ENCODE results near the gene DCBLD1.

The DCBLD1 gene

GRCh38 chr6:117472667-117473066 lies 9.8 kb upstream of the DCBLD1 start:
- DNase-seq = no peak

- no peak for DNase-seq
Measured at GRCh38 chr6:117473401-117473800, 9.1 kb upstream of the DCBLD1 start.

- DNase-seq = no peak
Measured at GRCh38 chr6:117477988-117478852, 4.3 kb upstream of the DCBLD1 start.

DNA sequence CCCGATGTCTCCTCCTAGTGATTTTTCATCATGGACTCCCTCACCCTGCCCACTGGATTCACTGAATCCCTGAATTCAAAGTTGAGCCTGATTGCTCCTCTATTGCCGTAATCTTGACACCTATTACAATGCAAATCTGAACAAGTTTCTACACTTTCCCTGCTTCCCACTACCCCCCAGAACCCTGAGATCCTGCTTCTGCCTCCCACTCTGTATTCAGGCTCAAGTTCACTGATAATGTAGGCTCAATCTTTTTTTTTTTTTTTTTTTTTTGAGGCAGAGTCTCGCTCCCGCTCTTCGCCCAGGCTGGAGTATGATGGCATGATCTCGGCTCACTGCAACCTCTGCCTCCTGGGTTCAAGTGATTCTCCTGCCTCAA lies 3.6 kb upstream of the DCBLD1 start:
- DNase-seq = no peak

GRCh38 chr6:117480651-117481050 lies 1.8 kb upstream of the DCBLD1 start:
- DNase-seq = no peak

- no peak for DNase-seq
Measured at GRCh38 chr6:117481278-117481925, 1.1 kb upstream of the DCBLD1 start.

DNA sequence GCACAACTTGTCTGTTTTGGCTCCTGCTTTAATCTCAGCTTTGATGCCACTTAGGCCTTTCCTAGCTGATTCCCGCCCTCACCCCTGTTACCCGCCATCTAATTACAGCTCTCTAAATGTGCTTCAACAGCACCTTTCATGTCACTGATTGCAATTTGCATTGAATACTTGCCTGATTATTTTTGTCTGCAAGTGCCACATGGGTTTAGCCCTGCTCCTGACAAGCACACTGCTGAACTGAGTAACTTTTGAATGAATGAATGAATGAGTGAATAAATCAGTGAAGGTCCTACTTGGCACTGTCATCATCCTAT lies 591 bp upstream of the DCBLD1 start:
- DNase-seq = no peak

DNA sequence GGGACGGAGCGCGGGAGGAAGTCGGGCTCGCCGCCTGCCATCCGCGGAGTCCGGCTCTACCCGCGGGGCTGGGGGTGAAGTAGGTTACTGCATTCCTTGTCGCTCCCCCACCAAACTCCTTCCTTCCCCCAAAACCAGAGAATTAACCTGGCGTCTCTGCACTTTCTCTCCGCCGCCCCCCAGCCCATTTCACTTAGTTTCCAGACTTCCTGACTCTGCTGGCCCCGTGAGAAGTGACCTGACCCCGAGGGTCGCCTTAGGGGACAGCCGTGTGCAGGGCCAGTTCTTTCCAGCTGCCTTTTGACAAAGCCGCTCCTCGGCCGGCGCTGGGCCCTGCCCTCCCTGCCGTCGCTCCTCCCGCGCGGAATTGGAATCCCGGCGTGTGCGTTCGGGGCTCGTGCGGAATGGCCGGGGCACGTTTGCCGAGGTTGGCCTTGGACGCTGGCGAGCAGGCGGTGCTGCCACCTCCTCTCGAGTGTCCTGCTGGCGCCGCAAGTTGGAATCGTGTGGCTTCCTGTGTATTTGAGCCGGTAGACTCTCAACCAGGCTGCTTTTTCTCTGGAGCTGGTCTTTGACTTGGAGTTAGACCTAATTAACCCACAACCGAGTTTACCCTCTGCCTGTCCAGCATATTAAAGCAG lies 650 bp downstream of the DCBLD1 start:
- peak; percentile 12 for DNase-seq

- no peak for DNase-seq
Measured at GRCh38 chr6:117483645-117484016, 1.2 kb downstream of the DCBLD1 start.

DNA sequence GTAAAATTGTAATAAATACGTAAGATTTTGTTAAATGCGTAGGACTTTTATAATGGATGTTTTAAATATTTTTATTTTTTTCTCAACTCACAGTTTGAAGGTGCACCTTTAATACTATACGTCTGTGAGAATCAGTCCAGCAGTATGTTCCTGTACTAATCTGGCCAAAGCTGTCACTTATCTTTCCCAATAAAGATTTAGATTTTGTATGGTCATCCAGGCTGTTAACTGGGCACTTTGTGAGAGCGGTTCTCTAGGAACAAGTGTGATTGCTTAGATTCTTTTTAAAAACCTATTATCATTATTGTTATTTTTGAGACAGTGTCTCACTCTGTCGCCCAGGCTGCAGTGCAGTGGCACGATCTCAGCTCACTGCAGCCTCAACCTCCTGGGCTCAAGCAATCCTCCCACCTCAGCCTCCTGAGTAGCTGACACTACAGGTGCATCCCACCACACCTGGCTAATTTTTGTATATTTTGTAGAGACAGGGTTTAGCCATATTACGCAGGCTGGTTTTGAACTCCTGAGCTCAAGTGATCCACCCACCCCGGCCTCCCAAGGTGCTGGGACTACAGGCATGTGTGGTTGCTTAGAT lies 1.7 kb downstream of the DCBLD1 start:
- DNase-seq = no peak

DNA sequence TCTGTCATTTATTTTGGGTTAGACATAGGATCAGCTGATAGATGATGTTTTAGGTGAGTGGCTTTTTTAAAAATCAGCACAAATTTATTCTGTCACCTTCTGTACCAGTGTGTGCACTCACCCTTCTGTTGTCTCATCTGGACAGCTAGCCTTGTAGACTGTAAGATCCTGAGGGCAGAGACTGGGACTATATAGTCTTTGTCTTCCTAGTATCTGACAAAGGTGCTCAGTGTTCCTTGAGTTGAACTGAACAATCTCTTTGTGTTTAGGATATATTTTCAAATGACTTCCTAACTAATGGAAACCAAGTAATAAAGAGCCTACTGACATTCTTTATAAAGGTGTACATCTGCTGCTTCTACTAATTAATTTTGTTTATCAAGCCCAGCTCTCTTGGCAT lies 3.0 kb downstream of the DCBLD1 start:
- DNase-seq = no peak

GRCh38 chr6:117487821-117488220 lies 5.3 kb downstream of the DCBLD1 start:
- DNase-seq = no peak

- DNase-seq = no peak
Measured at GRCh38 chr6:117489003-117489402, 6.5 kb downstream of the DCBLD1 start.

DNA sequence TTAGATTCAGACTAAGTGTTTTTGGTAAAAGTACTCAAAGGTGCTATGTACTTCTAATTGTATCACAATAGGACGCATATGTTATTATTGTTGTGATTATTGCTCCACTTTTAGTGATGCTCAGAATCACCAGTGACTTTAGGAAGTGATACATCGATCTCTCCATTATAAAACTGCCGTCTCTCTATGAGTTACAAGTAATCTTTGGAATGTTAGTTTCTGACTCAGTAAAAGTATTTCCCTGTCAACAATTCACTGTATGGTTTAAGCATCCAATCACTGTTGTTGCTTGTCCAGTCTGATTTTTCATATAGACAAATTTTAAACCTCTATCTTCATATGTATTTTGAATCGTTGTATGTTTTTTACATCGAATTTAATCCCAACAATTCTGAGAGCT lies 9.4 kb downstream of the DCBLD1 start:
- no peak for DNase-seq

GRCh38 chr6:117493470-117493869 lies 11.0 kb downstream of the DCBLD1 start:
- DNase-seq = no peak

GRCh38 chr6:117494283-117494682 lies 11.8 kb downstream of the DCBLD1 start:
- no peak for DNase-seq

DNA sequence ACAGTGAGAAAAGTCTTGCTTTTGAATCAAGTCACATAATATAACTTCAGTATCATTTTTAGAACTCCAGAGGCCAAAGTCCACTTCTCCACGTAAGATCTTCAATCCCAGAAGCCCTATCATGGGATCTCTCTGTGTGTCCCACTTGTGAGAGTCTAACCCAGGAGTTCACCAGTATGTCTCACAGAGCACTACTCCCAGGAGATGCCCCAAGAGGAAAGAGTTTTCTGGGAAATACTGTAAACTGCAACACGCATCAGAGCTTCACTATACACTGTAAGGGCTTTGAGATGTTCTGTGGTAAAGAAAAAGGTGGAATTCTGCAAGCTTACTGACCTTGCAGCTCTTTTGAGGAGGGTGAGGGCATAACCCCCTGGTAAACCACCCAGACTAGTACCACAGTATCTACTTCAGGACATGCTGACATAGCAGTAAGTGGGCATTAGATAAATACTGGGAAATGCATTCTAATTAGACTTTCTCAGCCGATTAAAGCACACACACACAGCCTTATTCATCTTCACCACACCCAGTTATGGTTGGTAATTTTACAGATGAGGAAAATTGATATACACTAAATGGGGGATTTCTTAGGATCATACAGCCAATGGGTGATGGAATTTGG lies 12.3 kb downstream of the DCBLD1 start:
- no peak for DNase-seq

- no peak for DNase-seq
Measured at GRCh38 chr6:117495425-117495824, 13.0 kb downstream of the DCBLD1 start.

GRCh38 chr6:117495869-117496268 lies 13.4 kb downstream of the DCBLD1 start:
- no peak for DNase-seq

DNA sequence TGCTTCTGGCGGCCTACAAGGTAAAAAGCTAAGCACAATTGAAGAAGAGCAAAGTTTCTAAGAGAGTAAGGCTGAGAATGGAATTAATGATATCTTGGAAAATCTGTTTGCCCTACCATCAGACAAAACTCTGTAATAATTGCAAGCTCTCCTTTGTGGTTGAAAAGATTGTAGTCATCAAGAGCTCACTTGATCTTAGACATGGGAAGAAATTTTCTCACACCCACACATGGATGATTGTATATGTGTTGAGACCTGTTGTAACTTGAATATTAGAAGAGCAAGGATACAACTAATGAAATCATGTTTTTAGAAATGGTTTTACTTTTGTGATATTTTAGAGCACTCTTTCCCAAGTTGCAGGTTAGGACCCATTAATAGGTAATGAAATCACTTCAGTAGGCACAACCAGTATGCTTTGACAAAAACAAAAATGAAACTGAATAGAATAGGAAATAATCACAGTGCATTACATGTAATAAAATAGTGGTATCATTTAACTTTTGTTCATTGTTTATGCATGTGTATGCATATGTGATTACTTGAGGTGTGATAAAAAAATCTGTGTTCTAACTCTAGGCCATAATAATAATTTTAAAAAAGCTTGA lies 14.0 kb downstream of the DCBLD1 start:
- no peak for DNase-seq

DNA sequence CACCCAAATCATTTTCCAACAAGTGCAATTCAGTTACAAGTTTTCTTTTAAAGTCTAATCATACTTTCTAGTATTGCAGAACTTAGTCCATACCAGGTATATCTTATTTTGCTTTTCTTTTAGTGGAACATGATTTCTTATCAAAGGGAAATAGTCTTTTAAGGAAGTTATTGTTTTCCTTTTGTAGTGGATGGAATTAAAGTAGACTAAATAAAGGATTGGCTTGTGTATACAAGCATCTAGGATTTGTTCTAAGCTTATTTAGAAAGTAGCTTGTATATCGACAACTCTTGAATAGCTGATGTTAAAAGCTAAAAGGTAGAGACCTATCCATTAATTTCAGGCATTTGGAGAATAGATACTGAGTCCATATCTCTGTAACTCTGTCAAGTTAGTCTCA lies 14.8 kb downstream of the DCBLD1 start:
- no peak for DNase-seq

DNA sequence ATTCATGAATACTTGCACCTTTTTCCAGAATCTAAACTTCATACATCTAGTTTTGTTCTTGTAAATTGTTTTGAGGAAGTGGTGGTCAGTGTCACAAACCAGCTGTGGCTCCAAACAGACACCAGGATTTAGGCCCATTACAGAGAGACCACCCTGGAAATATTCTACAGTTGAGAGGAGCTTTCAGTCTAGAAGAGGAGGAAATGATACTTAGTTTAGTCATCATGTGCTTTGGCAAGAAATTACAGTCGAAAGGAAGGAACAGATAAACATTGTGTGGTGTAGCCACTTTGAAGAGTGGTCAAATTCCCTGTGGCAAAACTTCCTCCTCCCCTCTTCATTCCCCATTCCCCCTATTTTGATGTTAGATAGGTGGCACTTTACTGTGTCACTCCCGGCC lies 15.7 kb downstream of the DCBLD1 start:
- peak; percentile 9 for DNase-seq

- no peak for DNase-seq
Measured at GRCh38 chr6:117501722-117502121, 19.2 kb downstream of the DCBLD1 start.
